Fibroblast of skin of right biceps (primary cell): ENCODE data around the gene CD164L2.
"Not testable (repeated sequence)": the region's sequence is repeated elsewhere in the genome, so short reads cannot be mapped to it uniquely, and the experiment has no call there.

Experiments used
- DNase-seq: peaks from one replicate; pipeline ENCODE4 v3.0.0-alpha.2; 2013

CD164L2 gene

GRCh38 chr1:27383039-27383605 lies at the start of gene CD164L2:
CD164L2 (minus strand) TSS chr1:27383333; CDS start chr1:27383239, 94 bp downstream.
- DNase-seq: no peak

GRCh38 chr1:27432725-27433124 lies 49.6 kb upstream of the CD164L2 start:
- not testable (repeated sequence) for DNase-seq

DNA sequence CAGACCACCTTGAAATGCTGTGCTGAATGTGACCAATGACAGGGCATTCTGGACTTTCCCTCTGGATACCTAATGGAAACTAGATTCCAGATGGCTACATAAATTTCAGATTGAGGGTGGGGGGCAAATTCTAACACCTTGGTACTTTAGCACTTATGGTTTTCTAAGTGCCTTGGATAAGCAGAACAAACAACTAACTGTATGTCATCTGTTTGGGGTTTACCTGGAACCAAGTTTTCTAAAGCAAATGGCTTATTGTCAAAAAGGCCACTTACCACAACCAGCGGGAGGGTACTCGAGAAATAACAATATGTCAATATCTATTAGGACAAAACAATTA lies 48.4 kb upstream of the CD164L2 start:
- DNase-seq: no peak

DNA sequence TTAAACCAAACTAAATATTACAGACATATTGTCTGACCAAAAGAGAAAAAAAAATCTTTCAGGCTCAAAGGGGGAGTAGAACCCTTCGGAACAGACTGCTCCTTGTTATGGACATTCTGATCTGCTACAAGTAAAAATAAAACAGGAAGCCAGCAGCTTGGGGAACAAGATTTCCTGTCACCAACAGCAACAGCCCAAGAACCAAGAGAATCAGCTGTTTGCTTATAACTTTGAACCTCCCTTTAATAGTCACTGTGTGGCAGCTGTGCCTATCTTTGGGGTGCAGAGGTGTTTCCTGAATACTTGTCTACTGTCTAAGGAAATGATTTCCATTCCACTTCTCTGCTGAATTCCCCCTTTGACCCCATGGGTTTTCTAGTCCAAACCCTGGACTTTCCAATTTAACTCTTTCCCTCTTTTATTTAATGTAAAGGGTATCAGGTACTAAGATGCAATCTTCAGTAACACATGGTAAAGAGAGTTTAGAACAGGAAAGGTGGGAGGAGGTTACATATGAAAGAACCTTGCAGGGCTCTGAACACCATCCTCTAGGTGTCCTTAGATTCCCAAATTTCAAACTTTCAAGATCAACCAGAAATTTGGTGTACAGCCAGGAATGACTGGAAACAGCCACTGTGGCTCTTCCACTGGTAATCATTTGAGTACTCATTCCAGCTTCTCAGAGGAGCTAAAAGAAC lies 47.9 kb upstream of the CD164L2 start:
- peak; percentile 11 for DNase-seq

DNA sequence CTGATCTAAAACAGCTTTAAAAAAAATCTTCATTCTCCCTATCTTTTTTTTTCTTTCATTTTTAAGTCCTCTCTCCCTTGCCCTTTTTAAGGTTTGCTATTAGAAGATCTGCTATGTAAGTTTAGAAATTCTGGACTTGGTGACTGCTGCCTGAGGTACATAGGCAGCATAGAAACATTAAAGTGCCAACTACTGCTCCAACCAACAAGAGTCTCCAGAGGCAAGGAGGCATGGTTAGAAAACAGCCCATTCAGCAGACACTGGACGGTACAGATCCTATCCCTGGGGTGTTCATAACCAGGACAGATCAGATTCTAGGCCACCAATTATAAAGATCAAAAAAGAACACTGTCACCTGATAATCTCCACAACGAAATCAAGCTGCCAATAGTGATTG lies 45.9 kb upstream of the CD164L2 start:
- DNase-seq: no peak

GRCh38 chr1:27428316-27429028 lies 45.3 kb upstream of the CD164L2 start:
- no peak for DNase-seq

DNA sequence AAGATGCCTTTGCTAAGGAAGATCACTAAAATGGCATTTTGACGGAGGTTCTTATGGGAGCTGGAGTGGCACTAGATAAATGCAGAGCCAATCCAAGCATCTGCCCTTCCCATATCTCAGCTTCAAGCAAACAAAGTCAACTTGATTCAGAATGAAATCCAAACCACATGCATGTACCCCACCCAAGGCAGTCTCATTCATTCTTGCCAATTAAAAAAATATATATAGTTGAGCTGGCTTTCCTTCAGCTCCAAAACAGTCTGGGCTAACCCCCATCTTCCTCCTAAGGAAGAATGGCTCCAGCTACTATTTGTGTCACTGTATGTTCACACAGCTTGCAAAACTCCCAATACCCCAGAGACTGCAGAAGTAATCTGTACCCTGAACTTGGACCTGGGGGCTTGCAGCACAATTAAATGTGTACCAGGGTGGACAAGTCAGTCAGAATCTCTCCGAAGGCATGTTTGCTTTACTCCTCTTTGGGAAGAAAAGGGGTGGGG lies 44.7 kb upstream of the CD164L2 start:
- no peak for DNase-seq

DNA sequence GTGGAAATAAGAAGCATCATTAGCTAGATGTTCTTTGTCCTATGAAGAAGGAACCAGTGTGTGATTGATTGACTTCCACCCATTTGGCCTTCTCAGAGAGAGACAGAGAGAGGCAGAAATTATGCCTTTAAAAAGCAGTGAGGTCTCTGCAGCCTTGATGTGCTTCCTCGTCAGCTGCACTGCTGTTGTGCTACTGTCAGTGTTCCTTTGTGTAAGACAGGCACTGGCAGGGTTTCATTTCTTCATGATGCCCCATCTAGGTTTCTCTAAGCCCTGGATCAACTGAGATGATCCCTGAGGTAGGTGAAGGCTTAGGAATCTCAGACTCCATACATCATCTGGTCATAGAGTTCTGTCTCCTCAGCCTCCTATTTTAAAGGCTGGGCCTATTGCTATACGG lies 44.2 kb upstream of the CD164L2 start:
- no peak for DNase-seq

DNA sequence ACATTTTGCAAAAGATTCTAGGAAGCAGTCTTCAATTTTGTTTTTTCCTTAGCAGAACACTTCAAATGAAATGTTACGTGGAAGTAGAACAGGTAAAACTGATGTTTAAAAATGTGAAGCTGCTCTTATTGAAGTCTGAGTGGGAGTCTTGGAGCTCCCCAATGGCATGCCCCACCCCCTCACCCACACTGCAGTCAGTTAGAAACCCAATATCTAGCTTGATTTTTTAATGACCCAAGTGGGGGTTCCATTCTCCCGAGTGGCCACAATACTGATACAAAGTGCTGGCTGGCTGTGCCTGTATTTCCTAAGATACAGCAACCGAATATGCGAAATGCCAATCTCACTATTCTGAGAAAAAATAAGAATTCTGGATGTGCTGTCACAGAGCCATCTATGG lies 40.6 kb upstream of the CD164L2 start:
- no peak for DNase-seq

DNA sequence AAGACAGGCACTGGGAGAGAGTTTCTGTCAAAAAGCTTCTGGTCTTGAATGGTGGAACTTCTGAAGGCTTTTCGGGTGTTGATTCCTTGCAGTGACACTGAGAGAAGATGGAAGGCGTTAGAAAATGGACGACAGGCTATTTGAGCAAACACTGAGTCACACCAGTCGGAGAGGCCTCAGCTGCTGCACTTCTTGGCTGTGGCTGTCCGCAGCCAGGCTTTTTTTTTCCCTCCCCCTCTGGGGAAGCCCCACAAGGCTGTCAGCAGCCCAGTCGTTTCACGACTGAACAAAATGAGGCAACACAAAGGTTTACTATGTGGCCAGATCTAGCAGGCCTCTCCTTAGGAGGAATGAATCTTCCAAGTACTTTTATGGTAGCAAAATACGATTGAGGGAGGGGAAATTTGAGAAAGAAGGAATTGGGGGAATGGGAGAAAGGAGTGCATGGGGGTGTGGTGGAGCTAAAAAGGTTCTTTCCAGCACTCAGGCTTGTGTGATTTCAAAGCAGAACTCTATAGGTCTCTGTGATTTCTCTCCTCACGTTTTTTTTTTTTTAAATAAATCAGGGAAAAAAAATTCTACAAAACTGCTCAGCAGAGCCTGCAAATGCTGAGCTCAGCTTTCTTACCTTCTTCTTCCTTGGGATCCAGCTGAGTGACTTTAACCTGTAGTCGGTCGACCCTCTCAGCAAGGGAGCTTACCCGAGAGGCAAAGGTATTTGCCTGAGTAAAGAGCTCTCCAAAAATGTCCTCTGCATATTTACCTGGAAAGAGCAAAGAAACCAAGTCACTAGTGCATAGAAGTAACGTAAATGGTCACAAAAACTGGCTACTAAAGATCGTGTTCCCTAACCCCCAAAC lies 35.4 kb upstream of the CD164L2 start:
- peak; percentile 93 for DNase-seq

DNA sequence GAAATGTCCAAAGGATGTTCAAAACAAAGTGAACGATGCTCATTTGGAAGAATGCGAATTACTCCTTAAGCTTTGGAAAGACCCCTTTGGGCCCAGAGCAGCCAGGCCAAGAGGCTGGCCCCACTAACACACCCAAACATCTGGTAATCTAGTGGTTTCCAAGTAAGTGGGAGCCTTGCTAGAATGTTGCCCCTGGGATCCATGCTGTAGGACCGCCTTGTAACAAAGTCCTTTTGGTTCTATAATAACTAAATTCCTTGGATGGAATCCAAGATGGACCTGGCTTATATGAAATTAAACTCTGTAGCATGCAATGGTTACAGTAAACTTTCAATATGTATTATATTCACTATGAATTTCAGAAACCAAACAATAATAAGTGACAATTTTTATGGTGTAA lies 34.6 kb upstream of the CD164L2 start:
- no peak for DNase-seq

- peak; percentile 64 for DNase-seq
These were observed 33.4 kb upstream of the CD164L2 start for GRCh38 chr1:27416387-27417111.

- no peak for DNase-seq
These were observed 31.0 kb upstream of the CD164L2 start for GRCh38 chr1:27414091-27414490.

GRCh38 chr1:27413004-27413403 lies 29.9 kb upstream of the CD164L2 start:
- no peak for DNase-seq

GRCh38 chr1:27412502-27412901 lies 29.4 kb upstream of the CD164L2 start:
- no peak for DNase-seq

- DNase-seq: no peak
These were observed 27.6 kb upstream of the CD164L2 start for GRCh38 chr1:27410709-27411108.

- no peak for DNase-seq
These were observed 26.5 kb upstream of the CD164L2 start for GRCh38 chr1:27409669-27410068.

DNA sequence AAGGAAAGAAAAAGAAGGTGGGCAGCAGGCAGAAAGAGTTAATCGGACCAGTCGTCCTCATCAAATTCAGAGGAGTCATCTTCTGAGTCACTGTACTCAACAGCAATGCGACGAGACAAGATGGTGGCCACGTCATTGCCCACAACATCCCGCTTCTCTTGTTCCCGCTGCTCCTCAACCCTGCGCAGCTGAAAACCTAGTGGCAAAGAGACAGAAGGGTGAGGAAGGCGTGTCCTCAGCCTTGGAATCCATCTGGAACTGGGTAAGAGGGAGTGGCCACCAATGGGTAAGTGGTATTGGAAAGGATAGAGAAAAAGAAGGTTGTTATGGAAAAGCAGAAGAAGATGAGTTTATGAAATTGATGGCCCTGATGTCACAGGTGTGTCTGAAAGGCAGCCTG lies 25.0 kb upstream of the CD164L2 start:
- DNase-seq: peak; percentile 46

GRCh38 chr1:27406791-27407190 lies 23.7 kb upstream of the CD164L2 start:
- DNase-seq: not testable (repeated sequence)

DNA sequence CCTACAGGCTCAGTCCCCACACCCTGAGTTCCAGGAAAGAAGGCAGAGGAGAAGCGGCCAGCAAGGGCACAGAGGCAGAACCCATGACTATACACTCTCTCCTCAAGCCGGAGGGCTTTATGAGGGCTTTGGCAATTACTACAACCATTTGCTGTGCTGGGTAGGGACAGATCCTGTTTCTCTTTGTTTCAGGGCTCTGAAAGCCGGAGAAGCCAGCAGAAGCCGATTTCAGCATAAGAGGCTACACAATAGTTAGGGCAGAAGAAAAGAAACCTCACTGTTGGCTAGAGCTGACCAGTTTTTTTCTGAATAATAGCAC lies 23.2 kb upstream of the CD164L2 start:
- no peak for DNase-seq

- DNase-seq: not testable (repeated sequence)
These were observed 22.6 kb upstream of the CD164L2 start for GRCh38 chr1:27405598-27406361.

DNA sequence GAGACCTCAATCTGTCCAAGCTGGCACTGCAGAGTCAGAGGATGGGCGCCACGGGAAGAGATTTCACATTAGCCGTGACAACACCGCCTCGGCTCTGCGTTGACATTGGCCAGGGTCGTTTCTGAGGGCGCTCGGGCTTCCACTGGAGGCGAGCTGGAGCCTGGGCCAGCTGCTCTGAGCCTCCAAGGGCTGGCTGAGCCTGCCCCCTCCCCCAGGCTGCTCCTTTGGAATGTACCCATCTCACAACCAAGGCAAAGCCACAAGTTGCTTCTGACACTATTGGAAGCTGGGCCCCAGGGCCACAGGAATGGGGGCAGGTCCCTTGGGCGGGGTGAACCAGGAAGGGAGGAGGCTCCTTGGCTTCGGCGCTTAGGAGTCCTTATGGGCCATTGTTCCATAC lies 21.9 kb upstream of the CD164L2 start:
- DNase-seq: peak; percentile 89
